Right atrium auricular region (tissue), 2 donors: ENCODE measurements around the gene CTAG1A. TPM values are rescaled to one million over a fixed set of nuclear protein-coding genes. Genes with fewer than 3 reads are reported as not detected.

Experiments used
- DNase-seq: peaks from one replicate; pipeline ENCODE4 v3.0.0-alpha.2; 2019; ENCODE audit warnings: low spot score
- H3K27ac ChIP-seq, 2 donors: fragments of 200-600 bp; sonication (generic); 1 replicate in 1 of 2; 2 replicates in 1 of 2; pipeline ENCODE4 v1.5.1; 2016 to 2019
- H3K27me3 ChIP-seq, 2 donors: fragments of 200-600 bp; sonication (generic); one replicate each; pipeline versions ENCODE4 v1.5.1 to v1.6.0; 2017 to 2019
- H3K36me3 ChIP-seq: fragments of 200-600 bp; sonication (generic); one replicate; pipeline ENCODE4 v1.5.1; 2016
- H3K4me1 ChIP-seq, 2 donors: fragments of 200-600 bp; sonication (generic); one replicate each; pipeline versions ENCODE4 v1.5.1 to v1.6.0; 2017 to 2019
- H3K4me3 ChIP-seq, 2 donors: fragments of 200-600 bp; sonication (generic); 1 replicate in 1 of 2; 2 replicates in 1 of 2; pipeline ENCODE4 v1.5.1; 2017 to 2019; ENCODE audit warnings: mild to moderate bottlenecking in 1 of 2, moderate library complexity in 1 of 2
- H3K9me3 ChIP-seq, 2 donors: fragments of 200-600 bp; sonication (generic); one replicate each; pipeline ENCODE4 v1.5.1; 2019
- total RNA-seq, 2 donors: library from RNA; depleted of rRNA; stranded (reverse); fragments of >200 nt; gene quantifications; one replicate each; pipeline ENCODE4 v1.1.0, GENCODE V29; 2016
- TF ChIP-seq, protein P1 (sequence below), 2 donors: fragments of 200-600 bp; sonication (generic); IDR thresholded peaks; one replicate each; pipeline ENCODE4 v1.5.1; 2019; ENCODE audit warnings: antibody characterized with exemption in 2 of 2

Gene CTAG1A
- total RNA-seq, 2 donors from 2014 or later, result not detected

DNA sequence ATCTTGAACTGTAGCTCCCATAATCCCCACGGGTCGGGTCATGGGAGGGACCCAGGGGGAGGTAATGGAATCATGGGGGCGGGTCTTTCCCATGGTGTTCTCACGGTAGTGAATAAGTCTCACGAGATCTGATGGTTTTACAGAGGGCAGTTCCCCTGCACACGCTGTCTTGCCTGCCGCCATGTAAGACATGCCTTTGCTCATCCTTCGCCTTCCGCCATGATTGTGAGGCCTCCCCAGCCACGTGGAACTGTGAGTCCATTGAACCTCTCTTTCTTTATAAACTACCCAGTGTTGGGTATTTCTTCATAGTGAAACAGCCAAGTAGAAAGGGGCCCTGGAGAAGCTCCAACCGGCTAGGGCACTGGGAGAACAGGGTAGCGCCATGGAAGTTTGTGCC, 12.3 kb downstream of the CTAG1A start:
- no peaks in the 10 kb centered on the region for H3K9me3 ChIP-seq
- H3K27ac ChIP-seq, result no peak overlapping the region
- H3K4me3 ChIP-seq, result no peak overlapping the region
- TF ChIP-seq, protein P1, sequence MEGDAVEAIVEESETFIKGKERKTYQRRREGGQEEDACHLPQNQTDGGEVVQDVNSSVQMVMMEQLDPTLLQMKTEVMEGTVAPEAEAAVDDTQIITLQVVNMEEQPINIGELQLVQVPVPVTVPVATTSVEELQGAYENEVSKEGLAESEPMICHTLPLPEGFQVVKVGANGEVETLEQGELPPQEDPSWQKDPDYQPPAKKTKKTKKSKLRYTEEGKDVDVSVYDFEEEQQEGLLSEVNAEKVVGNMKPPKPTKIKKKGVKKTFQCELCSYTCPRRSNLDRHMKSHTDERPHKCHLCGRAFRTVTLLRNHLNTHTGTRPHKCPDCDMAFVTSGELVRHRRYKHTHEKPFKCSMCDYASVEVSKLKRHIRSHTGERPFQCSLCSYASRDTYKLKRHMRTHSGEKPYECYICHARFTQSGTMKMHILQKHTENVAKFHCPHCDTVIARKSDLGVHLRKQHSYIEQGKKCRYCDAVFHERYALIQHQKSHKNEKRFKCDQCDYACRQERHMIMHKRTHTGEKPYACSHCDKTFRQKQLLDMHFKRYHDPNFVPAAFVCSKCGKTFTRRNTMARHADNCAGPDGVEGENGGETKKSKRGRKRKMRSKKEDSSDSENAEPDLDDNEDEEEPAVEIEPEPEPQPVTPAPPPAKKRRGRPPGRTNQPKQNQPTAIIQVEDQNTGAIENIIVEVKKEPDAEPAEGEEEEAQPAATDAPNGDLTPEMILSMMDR (IDR thresholded peaks at IDR 0.05), result no peak
- H3K4me1 ChIP-seq, result no peaks in the 10 kb centered on the region
- H3K27me3 ChIP-seq, result no peaks in the 10 kb centered on the region
- H3K36me3 ChIP-seq, result no peaks in the 10 kb centered on the region
- DNase-seq, result no peak

DNA sequence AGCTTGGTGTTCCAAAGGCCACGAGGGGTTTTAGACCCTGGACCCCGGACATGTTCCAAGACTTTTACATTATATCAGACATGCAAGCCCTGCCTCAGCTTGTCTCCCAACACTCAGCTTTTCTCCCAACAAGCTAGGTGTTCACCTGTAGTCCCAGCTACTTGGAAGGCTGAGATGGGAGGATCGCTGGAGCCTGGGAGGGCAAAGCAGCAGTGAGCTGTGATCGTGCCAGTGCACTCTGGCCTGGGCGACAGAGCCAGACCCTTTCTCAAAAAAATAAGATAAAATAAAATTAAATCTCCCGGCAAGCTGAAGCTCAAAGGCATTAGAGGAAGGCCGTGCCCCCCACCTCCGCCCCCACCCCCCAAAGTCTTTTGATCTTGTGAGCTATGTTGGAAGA, 13.7 kb downstream of the CTAG1A start:
- TF ChIP-seq, protein P1 (IDR thresholded peaks at IDR 0.05), result no peak
- H3K27ac ChIP-seq, result no peak overlapping the region
- DNase-seq, result no peak
- H3K4me1 ChIP-seq, result no peaks in the 10 kb centered on the region
- H3K27me3 ChIP-seq, result no peaks in the 10 kb centered on the region
- H3K9me3 ChIP-seq, result no peaks in the 10 kb centered on the region
- no peaks in the 10 kb centered on the region for H3K36me3 ChIP-seq
- no peak overlapping the region for H3K4me3 ChIP-seq

DNA sequence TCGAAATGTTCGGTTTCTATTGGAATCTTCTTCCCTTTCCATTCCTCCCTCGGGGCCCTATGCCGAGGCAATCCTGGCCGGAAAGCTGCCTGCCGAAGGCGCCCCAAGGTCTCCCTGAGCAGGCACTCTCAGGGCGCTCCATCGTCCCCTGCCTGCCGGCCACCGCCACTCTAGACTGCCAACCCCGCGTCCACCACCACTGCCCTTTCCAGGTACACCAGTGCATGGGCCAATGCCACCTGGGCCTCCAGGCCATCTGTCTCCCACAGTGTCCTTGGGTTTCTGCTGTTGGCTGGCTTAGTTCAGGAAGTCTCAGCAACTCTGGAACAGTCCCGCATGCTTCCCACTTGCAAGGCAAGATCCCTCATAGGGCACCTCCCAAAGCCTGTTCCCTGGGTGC, 14.6 kb downstream of the CTAG1A start:
- no peak for DNase-seq
- no peaks in the 10 kb centered on the region for H3K4me1 ChIP-seq
- no peaks in the 10 kb centered on the region for H3K27me3 ChIP-seq
- no peaks in the 10 kb centered on the region for H3K9me3 ChIP-seq
- no peaks in the 10 kb centered on the region for H3K36me3 ChIP-seq
- TF ChIP-seq, protein P1 (IDR thresholded peaks at IDR 0.05), result no peak
- H3K4me3 ChIP-seq, result no peak overlapping the region
- no peak overlapping the region for H3K27ac ChIP-seq

DNA sequence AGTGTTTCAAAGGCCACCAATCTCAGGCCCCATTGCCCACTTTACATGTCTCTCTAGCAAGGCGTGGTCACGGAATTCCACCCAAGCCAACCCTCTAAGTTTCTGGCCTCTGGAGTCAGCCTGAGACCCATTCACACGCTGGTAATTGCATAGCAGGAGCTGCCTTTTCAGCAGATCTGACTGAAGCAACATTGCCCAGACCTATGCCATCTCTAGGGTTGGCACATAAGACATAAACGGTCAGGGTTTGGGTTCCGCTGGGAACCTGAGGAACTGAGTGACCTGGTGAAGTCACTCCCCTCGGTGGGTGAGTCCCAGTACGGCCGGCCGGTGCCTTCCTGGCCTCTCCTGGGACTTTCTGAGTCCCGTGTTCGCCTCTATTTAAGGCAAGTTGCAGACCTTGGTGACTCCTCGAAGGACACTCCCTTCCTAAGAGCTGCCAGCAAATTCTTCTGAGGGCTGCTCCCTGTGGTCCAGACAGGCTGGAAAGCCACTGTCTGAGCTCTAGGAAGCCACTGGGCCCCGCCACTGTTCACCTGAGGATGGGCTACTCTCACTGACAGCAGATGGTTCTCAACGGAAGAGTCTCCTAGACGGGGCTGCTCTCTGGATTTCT, 15.9 kb downstream of the CTAG1A start:
- TF ChIP-seq, protein P1 (IDR thresholded peaks at IDR 0.05), result no peak

GRCh38 chrX:154602226-154602625, 17.3 kb downstream of the CTAG1A start:
- Histone ChIP-seq H3K36me3 (no peaks in the 10 kb centered on the region), H3K27ac (no peak overlapping the region), H3K9me3 (no peaks in the 10 kb centered on the region), H3K4me3 (no peak overlapping the region), H3K4me1 (no peaks in the 10 kb centered on the region), H3K27me3 (no peaks in the 10 kb centered on the region)
- TF ChIP-seq, protein P1 (IDR thresholded peaks at IDR 0.05), result no peak
- DNase-seq, result no peak

More for the DNA sequence above, 15.9 kb downstream of the CTAG1A start:
- Histone ChIP-seq H3K4me3 (no peak overlapping the region), H3K27me3 (no peaks in the 10 kb centered on the region), H3K27ac (no peak overlapping the region), H3K36me3 (no peaks in the 10 kb centered on the region), H3K4me1 (no peaks in the 10 kb centered on the region), H3K9me3 (no peaks in the 10 kb centered on the region)
- no peak for DNase-seq
